Osteocyte (in vitro differentiated cells): ENCODE data around the gene GDF7. TPM values are rescaled to one million over a fixed set of nuclear protein-coding genes. Genes with fewer than 3 reads are reported as not detected.

Source experiments
- DNase-seq: peaks from one replicate; pipeline ENCODE4 v3.0.0; 2021; ENCODE audit warnings: mixed read lengths; ENCODE audit not compliant: unreplicated experiment; ENCODE audit errors: extremely low spot score
- H3K27ac Mint-ChIP-seq: one replicate; pipeline ENCODE4 v1.8.0; 2021; ENCODE audit warnings: mild to moderate bottlenecking, mixed read lengths; ENCODE audit not compliant: unreplicated experiment
- H3K27me3 Mint-ChIP-seq: one replicate; pipeline ENCODE4 v1.8.0; 2021; ENCODE audit warnings: mixed read lengths; ENCODE audit not compliant: unreplicated experiment
- H3K36me3 Mint-ChIP-seq: one replicate; pipeline ENCODE4 v1.8.0; 2021; ENCODE audit warnings: mixed read lengths; ENCODE audit not compliant: unreplicated experiment
- H3K4me1 Mint-ChIP-seq: one replicate; pipeline ENCODE4 v1.8.0; 2021; ENCODE audit warnings: mixed read lengths; ENCODE audit not compliant: unreplicated experiment
- H3K4me3 Mint-ChIP-seq: one replicate; pipeline ENCODE4 v1.8.0; 2021; ENCODE audit warnings: mild to moderate bottlenecking, moderate library complexity, mixed read lengths; ENCODE audit not compliant: unreplicated experiment
- H3K9me3 Mint-ChIP-seq: one replicate; pipeline ENCODE4 v1.8.0; 2021; ENCODE audit warnings: mixed read lengths; ENCODE audit not compliant: unreplicated experiment
- CTCF ChIP-seq: fragments of 200-600 bp; sonication (generic); IDR thresholded peaks from 2 replicates; pipeline ENCODE4 v1.5.0; 2021; ENCODE audit warnings: antibody characterized with exemption, mild to moderate bottlenecking, moderate library complexity
- total RNA-seq: library from RNA; stranded (reverse); gene quantifications from 2 replicates; pipeline ENCODE4 v1.2.1, GENCODE V29; 2021

The GDF7 gene
- total RNA-seq, 1 donor from 2014 or later = 10.1 TPM

GRCh38 chr2:20640411-20641122, 26.4 kb upstream of the GDF7 start:
- H3K27me3 Mint-ChIP-seq = no peaks in the 10 kb centered on the region
- peaks cover 42% of the 10 kb centered on the region for H3K36me3 Mint-ChIP-seq
- no peak for DNase-seq
- no peak overlapping the region for H3K4me3 Mint-ChIP-seq
- no peak overlapping the region for H3K27ac Mint-ChIP-seq
- TF ChIP-seq CTCF = no peak
- H3K9me3 Mint-ChIP-seq = no peaks in the 10 kb centered on the region
- H3K4me1 Mint-ChIP-seq = peaks cover 15% of the 10 kb centered on the region

- Mint-ChIP-seq H3K36me3 (peaks cover 40% of the 10 kb centered on the region), H3K4me1 (peaks cover 10% of the 10 kb centered on the region), H3K27ac (no peak overlapping the region), H3K27me3 (no peaks in the 10 kb centered on the region), H3K4me3 (no peak overlapping the region), H3K9me3 (no peaks in the 10 kb centered on the region)
- TF ChIP-seq CTCF = no peak
- no peak for DNase-seq
These were observed 25.6 kb upstream of the GDF7 start for GRCh38 chr2:20641123-20641985.

- Mint-ChIP-seq H3K36me3 (peaks cover 39% of the 10 kb centered on the region), H3K4me1 (peaks cover 12% of the 10 kb centered on the region), H3K27me3 (no peaks in the 10 kb centered on the region), H3K4me3 (no peak overlapping the region), H3K27ac (no peak overlapping the region), H3K9me3 (no peaks in the 10 kb centered on the region)
- no peak for DNase-seq
- peak; percentile 92 for TF ChIP-seq CTCF
These were observed 24.6 kb upstream of the GDF7 start for GRCh38 chr2:20642055-20642971.

- H3K4me1 Mint-ChIP-seq = peaks cover 19% of the 10 kb centered on the region
- no peak overlapping the region for H3K4me3 Mint-ChIP-seq
- no peaks in the 10 kb centered on the region for H3K9me3 Mint-ChIP-seq
- H3K27me3 Mint-ChIP-seq = no peaks in the 10 kb centered on the region
- peaks cover 34% of the 10 kb centered on the region for H3K36me3 Mint-ChIP-seq
- H3K27ac Mint-ChIP-seq = no peak overlapping the region
- no peak for DNase-seq
- TF ChIP-seq CTCF = no peak
These were observed 23.9 kb upstream of the GDF7 start for GRCh38 chr2:20643060-20643459.
